ENCODE data around the gene FLT1.

The FLT1 gene

GRCh38 chr13:28526876-28527275, 31.9 kb upstream of the FLT1 start:
- no peak for DNase-seq

GRCh38 chr13:28522871-28523270, 27.9 kb upstream of the FLT1 start:
- DNase-seq: no peak

GRCh38 chr13:28513745-28514144, 18.8 kb upstream of the FLT1 start:
- DNase-seq: no peak

- no peak for DNase-seq
These were observed 15.6 kb upstream of the FLT1 start for GRCh38 chr13:28510542-28510941.

DNA sequence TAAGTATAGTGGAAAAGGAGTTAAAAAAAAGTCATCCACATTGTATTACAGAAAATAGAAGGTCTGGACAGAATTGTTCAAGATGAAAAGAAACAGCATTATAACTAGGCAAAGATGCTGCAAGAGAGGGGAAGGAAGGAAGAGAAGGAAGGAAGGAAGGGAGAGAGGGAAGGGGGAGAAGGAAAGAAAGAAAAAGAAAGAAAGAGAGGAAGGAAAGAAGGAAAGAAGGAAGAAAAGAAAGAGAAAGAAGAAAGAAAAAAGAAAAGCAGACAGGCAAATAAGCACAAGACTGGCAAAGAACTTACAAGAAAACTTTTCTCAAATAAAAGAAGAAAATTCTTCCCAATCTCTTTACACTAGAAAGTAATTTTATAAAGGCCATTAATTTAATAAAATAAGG, 15.1 kb upstream of the FLT1 start:
- DNase-seq: no peak

DNA sequence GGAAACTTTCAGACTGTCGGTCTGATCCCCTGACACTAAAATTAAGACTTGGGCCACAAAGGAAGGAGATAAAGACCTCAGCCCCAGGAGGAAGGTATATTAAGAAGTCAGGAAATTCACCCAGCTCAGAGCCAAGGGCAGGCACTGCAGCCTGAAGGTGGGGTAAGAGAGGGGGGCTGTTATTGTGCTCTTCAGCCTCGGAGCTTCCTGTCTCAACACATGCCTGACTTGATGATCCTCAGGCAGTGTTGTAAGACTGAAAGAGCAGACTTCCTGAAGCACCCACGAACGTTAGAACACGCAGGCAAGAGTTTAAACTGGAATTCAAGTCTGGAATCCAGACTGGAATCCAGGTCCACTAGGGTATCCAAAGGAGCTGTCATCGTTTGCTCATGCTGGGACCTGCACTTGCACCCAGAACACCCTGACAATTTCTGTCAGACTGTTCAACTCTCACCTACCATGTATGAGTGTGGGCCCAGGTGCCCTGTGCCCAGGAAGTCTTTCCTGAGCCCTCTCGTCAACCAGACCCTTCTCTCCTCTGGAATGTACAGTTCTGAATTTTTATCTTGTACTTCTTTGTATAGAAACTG, 10.7 kb upstream of the FLT1 start:
- DNase-seq: no peak

DNA sequence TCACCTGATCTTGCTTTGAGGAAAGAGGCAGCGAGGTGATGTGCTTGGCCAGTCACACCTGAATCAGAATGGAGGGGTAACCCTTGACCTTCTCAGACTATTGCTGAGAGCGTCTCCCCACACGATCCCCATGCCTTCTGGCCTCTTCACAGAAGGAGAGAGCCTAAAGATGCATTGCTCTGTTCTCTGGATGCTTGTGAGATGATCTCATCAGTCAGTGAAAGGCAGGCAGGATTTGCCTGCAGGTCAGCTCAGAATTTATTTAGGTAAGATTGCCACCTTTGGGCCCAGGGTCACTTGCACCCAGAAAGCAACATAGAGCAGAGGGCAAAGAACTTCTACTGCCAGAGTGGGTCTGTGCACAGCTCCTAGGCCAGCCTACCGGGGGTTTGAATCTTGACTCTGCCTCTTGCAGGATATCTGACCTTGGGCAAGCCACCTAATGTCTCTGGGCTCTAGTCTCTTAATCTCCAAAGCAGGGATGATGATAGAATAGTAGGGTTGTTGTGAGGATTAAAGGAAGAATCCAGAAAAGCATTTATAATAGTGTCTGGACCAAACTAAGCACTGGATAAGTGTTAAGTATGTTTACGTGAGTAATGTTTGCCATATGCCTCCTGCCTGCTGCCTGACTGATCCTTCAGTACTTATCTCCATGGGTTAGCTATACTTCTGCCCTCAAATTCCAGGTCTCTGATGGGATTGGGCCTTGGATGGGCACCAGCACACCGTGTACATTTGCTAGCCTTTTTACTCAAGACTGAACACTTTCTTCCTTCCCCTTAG, 8.4 kb upstream of the FLT1 start:
- DNase-seq: no peak

- DNase-seq: no peak
These were observed 6.6 kb upstream of the FLT1 start for GRCh38 chr13:28501547-28501946.

GRCh38 chr13:28499609-28500008, 4.7 kb upstream of the FLT1 start:
- DNase-seq: no peak

- DNase-seq: no peak
These were observed 3.7 kb upstream of the FLT1 start for GRCh38 chr13:28498481-28499115.

DNA sequence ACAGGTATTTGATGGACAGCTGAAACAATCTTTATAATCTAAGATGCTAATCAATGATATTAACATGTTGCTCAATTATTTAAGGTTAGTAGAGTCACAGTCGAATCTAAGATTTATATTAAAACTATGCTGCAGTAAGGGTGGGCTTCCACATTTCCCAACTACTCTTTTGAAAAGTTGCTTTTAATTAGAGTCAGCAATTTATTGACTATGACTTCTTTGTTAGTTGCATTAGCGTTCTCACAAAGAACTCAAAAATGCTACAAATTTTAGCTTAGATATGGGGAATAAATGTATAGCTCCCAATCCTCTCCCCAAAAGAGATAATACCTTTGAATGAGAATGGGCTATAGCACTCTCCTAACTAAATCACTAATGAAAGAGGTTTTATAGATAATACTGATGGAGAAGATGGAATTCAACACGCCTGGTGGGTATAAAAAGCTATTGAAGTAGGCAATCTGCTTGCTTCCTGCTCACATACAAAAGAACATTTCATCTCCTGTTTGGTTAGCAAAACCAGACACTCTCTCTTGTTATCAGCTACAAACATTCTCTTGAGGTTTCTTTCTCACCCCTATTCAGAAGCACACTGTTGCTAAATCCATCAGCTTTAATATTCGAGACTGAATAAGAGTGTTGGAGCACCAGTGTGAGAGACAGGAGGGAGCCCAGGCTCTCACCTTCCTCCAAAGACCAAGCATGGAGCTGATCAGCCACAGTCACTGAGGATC, 2.4 kb upstream of the FLT1 start:
- DNase-seq: no peak

DNA sequence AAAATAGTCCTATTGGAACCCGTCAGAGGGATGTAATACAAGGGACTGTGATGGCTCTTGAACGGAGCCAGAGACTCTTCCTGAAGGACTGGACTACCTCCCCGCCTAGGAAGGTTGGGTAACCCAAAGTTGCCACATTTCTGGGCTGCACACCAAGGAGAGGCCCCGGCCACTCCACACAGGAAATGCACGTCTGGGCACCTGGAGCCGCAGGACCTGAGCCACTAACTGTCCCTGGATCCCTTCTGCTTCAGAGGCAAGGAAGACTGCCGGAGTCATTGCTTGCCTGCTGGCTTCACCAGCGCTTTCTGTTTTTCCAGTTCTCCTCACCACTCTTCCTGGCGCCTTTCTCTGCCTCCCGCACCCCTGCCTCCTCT, 1.2 kb upstream of the FLT1 start:
- DNase-seq: no peak

DNA sequence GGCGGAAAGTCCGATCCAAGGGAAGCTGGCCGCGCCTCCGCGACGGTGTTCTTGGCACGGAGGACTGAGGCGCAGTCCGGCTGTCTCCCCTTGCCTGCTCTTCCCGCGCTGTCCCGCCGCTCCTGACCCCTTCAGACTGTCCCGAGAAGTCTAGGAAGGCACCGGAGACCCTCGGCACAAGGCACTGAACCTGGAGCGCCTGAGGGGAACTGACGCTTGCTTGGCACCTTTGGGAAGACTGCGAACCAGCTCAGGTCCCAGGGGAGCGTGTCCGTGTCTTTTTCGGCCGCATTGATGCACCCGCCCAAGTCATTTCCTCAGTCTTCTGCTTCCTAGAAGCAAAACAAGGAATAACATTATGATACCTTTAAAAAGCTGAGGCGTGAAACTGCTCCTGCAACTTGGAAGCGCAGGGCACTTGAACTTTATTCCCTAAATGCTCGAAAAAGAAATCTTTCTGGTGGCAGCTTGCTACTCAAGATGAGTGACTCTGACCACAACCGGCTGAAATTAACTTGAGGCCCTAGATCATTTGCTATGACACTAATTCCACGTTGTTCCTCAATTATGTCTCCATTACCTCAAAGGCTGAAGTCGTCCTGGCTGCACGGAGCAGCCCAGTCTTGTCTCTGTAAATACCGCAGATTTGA, 735 bp upstream of the FLT1 start:
- no peak for DNase-seq

DNA sequence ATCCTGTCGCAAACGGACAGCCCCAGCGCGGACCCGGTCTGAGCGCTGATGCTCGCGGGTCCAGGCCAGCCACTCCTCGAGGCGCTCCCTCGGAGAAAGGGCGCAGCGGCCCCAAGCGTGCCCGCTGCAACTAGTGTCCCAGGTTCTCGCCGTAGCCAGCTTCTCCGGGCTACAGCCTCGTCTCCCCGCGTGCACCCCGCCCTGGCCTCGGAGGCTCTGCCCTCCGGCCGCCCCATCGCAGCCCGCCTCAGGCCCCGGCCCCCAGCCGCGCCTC, 487 bp downstream of the FLT1 start:
- DNase-seq: peak; percentile 5

GRCh38 chr13:28493740-28494503, 1.0 kb downstream of the FLT1 start:
- DNase-seq: no peak

GRCh38 chr13:28492569-28493367, 2.2 kb downstream of the FLT1 start:
- DNase-seq: peak; percentile 73

DNA sequence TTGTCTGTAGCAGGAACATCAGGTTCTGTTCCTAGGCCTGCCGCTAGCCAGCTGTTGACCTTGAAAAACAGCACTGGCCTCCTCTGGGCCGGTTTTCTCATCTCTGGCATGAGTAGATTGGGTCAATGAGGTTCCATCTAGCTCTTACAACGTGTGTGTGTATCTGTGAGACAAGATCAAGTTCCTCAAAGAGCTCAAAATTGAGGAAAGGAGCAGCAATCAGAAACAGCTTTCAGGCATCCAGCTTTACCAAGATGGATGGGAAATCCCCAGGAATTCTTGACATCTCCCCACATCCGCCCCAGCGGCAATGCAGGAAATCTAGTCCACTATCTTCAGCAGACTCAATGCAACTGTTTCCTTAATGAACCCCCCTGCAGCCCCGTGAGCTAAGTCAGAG, 4.9 kb downstream of the FLT1 start:
- no peak for DNase-seq

DNA sequence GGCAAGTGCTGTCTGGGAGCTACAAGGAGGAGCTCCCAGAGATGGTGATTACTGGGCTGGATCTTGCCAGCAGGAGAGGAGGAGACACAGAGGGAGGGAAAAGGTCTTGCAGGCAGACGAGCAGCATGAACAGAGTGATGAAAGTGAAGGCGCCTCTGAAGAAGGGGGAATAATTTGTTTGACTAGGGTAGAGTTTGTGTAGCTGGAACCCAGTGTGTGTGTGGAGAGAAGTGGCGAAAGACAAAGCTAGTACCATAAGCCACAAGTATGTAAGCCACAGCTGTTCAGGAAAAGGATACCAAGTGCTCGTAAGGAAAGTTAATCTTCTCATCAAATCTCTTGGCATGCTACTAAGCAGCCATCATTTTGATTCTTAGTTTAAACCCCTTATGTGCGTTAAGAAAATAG, 5.4 kb downstream of the FLT1 start:
- no peak for DNase-seq

GRCh38 chr13:28488376-28489005, 6.4 kb downstream of the FLT1 start:
- no peak for DNase-seq

GRCh38 chr13:28485996-28486543, 8.9 kb downstream of the FLT1 start:
- DNase-seq: no peak

DNA sequence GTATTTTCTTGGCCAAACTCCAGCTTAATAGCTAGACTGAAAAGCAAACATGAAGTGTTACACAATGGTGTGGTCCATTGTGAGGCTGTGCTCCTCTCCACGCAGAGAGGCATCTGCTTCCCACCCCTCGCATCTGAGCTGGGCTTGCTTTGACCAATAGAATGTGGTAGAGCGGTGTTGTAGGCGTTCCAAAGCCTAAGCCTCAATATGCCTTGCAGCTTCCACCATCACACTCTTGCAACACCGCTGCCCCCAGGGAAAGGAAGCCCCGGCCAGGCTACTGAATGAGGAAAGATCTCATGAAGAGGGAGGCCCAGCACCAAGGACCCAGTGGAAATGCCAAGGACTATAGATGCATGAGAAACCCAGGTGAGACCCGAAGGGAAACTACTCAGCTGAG, 9.4 kb downstream of the FLT1 start:
- DNase-seq: no peak
